ENCODE data around the gene STK32B.
"Not testable (repeated sequence)": the region's sequence is repeated elsewhere in the genome, so short reads cannot be mapped to it uniquely, and the experiment has no call there.

Gene STK32B

DNA sequence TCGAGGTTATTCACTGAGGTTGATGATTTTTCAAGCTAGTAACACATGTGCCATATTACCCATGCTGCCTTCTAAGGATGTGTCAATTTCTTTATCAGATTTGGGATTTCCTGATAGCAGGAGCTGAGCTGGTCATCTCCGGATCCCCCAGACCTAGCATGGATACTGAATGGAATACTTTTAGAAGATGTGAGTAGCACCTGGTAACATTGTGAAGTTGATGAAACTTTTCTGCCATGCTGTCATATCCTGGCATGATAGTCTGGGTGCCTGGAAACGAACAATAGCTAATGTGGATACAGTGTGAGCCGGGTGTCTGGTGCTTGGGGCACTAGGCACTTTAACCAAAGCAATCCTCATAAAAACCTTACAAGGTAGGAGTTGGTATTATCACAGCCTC lies 21.1 kb upstream of the STK32B start:
- no peak for DNase-seq (ENCODE audit: low read depth in 2 of 3, low spot score in 1 of 3)

DNA sequence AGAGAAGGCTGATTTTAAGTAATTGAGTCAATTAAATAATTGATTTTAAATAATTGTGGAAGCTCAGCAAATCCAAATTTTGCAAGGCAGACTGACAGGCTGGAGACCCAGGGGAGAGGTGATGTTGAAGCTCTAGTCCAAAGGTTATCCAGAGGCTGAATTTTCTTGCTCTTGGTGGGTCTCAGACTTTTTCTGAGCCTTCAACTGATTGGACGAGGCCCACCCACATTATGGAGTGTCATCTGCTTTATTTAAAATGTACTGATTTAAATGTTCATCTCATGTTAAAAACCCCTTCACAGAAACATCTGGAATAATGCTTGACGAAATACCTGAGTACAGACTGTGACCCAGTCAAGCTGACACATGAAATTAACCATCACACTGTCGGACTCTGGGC lies 20.4 kb upstream of the STK32B start:
- no peak for DNase-seq (ENCODE audit: low read depth in 2 of 3, low spot score in 1 of 3)

DNA sequence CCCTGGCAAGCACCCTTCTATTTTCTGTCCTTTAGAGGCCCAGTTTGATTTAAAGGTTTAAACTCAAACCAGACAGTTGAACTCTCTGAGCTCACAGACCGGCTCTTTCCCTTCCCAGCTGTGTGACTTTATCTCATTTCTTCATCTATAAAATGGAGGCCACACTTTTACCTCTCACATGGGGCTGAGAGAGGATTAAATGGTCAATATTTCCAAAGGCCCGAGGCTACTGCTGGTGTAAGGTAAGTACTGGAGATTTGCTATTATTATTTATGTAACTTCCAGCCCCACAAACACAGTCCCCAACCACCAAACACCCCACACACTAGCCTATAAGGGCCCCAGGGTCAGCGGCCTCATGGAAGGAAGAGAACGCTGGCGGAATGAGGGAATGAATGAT lies 18.5 kb upstream of the STK32B start:
- no peak for DNase-seq (ENCODE audit: low read depth in 2 of 3, low spot score in 1 of 3)

DNA sequence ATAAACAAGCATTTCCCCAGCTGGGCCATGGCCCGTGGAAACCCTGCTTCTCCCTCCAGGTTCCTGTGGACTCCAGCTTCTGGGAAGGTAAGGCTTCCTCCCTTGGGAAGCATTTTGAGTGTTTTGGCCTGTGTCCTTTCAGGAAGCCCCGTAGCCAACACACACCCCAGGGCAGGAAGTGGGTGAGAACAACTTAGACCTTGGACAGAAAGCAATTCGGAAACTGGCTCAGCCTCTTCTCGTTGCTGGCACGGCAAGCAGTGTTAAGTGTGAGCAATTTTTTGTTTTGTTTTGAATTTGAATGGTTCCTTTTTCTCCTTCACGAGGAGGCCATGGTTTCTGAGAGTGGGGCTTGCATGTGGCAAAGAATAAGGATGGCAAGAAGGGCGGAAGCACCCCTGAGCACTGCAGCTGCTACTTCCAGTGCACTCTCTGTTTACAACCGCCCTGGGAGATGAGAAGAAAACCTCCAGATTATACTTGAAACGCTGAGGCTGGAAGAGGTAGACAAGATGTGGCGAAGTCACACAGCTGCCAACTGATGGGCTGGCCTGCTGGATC lies 17.9 kb upstream of the STK32B start:
- no peak for DNase-seq (ENCODE audit: low read depth in 2 of 3, low spot score in 1 of 3)

DNA sequence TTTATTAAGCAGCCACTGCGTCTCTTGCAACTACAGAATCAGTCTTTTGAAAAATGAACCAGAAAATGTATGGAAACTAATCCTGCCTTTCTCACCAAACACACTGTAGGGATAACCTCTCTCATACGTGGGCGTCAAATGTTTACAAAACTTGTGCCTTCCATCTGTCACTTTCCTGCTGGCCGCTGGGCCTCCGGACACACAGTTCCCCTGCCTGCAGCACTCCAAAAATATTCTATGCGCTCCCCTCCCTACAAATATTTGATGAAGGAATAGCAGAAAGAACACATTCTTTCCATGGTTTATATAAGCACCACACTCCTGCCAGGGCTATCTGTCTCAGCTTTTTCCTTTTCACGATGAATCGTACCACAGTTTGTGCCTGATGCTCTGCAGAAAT lies 17.1 kb upstream of the STK32B start:
- DNase-seq (ENCODE audit: low read depth in 2 of 3, low spot score in 1 of 3) = no peak

DNA sequence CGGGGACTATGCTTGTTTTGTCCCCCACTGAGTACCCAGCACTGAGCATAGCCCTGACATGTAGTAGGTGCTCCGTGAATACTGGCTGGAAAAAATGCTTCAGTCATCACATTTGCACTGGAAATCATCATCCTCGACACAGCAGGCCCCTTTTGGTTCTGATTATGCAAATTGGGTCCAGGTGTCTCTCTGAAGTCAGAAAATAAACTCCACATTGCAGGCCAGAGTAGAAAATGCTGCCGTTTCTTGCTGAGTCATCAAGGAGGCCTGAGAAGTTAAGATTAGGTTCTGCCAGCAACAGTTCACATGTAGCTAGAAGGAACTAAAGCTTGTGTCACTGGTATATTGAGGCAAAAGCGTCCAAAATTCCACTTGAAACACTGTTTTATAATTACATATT lies 15.0 kb upstream of the STK32B start:
- DNase-seq (ENCODE audit: low read depth in 2 of 3, low spot score in 1 of 3) = no peak

DNA sequence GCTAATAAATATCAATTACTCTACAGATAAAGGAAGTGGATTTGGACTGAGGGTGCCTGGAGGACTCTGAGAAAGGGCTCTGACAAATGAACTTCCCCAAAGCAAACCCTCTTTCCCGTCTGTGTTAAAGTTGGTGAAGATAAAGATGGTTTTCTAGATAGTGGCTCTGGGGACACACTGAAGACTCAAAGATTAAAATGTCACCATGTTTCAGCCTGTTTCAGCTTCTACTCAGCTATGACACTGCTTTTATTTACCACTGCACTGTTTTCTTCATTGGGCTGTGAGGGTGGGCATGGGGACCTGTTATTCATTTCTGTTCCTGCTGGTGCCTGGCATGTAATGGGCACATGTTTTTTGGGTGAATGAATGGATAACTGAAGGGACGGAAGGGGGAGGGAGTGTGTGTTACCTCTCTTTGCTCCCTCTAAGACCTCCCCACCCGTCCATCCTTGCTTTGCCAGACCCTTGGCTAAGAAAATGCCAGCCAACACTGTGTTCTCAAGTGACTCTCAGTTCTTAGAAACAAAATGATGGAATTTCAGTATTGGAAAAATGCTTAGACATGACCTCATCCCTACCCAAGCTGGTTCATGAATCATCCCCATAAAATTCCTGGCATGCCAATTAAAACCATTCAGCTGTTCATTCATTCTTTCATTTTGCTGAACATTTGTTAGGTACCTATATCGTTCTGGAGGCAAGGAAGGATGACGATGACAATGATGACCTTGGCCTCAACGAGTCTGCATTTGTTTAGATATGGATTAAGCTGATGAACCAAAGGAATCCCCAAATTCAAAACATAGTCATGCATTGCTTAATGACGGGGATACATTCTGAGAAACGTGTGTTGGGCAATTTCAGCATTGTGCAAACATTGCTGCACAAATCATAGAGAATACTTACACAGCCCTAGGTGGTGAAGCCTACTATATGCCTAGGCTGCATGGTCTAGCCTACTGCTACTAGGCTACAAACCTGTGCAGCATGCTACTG lies 13.4 kb upstream of the STK32B start:
- DNase-seq (ENCODE audit: low read depth in 2 of 3, low spot score in 1 of 3) = no peak

DNA sequence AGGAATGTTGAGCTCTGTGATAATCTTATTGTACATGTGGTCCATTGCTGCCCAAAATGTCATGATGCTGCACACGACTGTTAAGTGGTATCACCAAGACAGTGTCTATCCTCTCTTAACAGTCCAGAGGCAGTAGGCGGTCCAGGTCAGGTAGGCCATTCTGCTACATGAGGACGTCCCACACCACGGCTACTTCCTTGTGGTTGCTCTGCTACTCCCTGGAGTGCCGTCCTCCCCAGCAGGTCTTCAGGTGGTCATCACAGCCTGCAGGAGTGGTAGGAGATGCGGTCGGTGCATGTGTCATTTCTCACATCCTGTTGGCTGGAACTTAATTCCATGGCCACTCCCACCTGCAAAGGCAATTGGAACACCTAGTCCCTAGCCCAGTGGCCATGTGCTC lies 11.5 kb upstream of the STK32B start:
- no peak for DNase-seq (ENCODE audit: low read depth in 2 of 3, low spot score in 1 of 3)

DNA sequence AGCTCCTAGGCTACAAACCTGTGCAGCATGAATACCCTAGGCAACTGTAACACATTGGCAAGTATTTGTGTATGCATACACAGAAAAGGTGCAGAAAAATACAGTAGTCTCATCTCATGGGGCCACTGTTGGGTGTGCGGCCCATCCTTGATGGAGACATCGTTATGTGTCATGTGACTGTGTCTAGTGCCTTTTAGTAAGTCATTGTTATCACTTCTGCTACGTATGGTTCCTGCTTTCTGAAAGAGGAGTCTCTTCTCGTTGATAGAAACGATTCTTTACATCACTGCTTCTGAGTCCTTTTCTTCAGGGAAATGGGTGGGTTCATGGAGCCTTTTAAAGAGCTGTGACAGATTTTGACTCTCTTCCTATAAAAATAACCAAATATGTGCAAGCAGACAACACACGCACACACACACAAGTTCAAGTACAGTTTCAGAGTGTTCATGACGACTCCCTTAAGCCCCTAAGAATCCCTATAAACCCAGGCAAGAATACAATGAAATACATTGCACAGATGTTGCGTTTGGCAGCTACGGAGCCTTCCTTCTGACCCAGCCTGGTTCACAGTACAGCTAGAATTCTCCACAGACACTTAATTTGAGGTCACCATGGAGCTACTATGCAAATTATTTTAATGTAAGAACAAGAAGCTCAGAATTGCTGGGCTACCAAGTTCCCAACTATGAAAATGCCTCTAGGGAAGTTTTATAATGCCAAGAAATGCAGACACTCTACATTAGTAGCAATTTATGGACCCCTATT lies 10.2 kb upstream of the STK32B start:
- no peak for DNase-seq (ENCODE audit: low read depth in 2 of 3, low spot score in 1 of 3)

DNA sequence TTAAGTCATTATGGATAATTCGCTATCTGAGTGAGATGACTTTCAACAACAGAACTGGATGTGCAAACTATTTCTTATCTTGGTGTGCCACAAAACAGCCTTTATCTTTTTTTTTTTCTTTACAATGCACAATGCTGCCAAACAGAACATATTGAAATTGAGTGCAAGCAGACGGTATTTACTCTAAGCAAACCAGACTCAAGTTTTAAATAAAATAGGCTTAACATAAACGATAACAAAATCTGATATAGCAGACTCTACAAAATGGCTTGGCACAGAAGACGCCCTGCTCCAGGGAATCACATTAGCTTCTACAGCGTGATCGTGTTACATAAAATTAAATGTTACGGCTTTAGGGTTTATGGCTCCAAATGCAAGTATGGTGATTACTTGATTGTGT lies 9.6 kb upstream of the STK32B start:
- DNase-seq (ENCODE audit: low read depth in 2 of 3, low spot score in 1 of 3) = no peak

DNA sequence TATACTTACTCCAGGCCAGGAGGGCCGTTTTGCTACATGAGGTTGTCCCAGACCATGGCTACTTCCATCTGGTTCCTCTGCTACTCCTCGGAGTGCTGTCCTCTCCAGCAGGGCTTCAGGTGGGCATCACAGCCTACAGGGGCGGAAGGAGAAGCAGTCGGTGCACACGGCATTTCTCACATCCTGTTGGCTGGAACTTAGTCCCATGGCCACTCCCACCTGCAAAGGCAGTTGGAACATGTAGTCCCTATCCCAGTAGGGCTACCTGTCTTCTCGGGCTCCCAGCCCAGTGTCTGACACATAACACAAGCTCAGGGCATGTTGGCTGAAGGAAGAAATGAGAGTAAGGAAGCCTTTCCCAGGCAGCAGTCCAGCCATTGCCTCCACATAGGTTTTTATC lies 7.7 kb upstream of the STK32B start:
- DNase-seq (ENCODE audit: low read depth in 2 of 3, low spot score in 1 of 3) = no peak

DNA sequence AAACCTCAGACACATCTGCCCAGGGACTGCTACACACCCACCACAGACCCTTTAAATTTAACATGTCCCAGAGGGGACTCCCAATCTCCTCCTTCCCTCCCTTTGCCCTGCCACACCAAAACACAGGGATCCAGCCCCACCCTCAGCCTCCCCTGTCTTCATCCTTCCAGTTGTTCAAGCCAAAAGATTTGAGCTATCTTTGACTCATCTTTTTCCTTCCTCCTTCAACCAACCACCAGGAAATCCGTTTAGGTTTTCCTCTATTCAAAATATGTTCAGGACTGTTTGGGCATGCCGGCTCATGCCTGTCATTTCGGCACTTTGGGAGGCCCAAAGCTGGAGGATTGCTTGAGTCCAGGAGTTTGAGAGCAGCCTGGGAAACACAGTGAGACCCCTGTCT lies 6.9 kb upstream of the STK32B start:
- no peak for DNase-seq (ENCODE audit: low read depth in 2 of 3, low spot score in 1 of 3)

DNA sequence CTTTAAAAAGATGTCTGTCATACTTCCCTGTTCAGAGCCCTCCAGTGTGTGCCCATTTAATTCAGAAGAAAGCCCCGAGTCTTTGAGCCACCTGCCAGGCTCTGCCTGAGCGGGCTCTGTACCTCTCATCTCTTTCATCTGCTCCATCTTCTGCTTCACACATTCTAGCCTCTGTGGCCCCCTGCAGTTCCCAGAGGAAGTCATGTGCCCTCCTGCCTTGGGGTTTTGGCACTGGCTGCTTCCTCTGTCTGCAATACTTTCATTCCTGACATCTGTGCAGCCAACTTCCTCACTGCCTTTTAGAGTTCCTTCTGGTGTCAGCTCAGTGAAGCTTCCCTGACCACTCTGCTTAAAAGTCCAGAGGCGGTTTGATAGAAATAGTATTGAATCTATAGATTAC lies 6.2 kb upstream of the STK32B start:
- DNase-seq (ENCODE audit: low read depth in 2 of 3, low spot score in 1 of 3) = no peak

DNA sequence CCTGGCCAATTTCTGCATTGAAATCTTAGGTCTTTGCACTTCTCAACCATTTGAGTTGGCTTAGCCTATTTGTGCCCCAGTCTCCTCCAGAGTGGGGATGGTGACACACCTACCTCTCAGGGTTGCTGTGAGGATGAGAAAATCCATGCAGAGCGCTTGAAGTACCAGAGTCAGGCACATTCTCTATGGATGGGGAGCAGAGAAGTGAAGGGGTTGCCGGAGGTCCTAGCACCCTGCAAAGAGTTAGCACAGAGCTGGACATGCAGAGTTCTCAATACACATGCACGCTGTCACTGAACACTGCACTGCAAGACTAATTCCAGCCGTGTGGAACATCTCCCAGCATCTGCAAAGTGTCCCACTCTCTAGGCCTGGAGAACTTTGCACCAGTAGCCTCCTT lies 2.6 kb upstream of the STK32B start:
- no peak for DNase-seq (ENCODE audit: low read depth in 2 of 3, low spot score in 1 of 3)

DNA sequence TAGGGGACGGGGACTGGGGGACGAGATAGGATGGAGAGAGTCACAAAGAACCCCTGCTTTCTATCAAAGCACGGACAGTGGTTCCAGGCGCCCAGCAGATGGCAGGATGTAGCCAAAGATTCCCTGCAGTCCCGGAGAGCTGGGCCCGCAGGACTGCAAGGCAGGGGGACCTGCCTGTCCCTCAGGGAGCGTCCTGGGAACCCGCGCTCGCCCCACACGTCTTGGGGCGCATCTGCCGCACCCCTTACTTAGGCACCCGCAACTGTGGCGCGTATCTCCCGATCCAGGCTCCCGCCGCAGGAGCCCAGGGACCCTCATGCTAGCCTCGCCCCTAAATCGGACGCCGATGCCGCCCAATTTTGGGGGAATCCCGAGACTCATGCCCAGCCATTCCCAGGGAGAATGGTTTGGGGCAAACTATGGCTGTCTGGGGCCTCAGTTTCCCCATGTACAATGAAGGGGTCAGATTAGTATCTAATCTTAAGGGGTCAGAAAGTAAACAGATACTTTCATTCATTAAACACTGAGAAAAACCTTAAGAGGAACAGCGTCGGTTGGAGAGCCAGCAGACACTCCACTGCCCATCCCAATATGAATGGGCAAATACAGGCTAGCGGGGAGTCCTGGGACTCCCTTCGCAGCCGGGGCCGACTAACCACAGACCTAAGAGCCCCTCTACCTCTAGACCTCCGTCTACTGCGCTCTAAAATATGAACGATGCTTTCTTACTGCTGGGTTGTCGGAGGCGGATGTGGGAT lies 581 bp upstream of the STK32B start:
- peak in 2 of 3 donors; percentile 8 to 14 for DNase-seq (ENCODE audit: low read depth in 2 of 3, low spot score in 1 of 3)

DNA sequence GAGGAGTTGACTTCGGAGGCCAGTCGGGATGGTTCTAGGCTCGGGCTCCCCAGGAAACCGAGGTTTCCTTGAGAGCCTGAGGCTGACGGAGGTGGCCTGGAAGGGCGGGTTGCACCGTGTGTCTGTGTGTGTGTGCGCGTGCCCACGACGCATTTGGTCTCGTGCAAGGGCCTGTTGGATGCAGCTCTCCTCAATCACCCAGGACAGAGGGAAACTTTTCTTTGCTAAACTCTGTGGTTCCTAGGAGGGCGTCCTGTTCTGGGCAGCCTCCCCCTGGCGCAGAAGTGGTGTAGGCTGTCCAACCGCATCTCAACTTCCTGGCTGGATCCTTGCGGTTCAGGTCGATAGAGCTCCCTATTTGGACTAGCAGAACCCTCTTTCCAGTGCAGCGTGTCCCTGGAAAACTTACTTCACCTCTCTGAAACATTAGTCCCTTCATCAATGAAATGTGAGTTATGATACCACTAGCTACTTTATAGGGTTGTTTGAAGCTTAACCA lies 973 bp downstream of the STK32B start:
- DNase-seq (ENCODE audit: low read depth in 2 of 3, low spot score in 1 of 3) = no peak

DNA sequence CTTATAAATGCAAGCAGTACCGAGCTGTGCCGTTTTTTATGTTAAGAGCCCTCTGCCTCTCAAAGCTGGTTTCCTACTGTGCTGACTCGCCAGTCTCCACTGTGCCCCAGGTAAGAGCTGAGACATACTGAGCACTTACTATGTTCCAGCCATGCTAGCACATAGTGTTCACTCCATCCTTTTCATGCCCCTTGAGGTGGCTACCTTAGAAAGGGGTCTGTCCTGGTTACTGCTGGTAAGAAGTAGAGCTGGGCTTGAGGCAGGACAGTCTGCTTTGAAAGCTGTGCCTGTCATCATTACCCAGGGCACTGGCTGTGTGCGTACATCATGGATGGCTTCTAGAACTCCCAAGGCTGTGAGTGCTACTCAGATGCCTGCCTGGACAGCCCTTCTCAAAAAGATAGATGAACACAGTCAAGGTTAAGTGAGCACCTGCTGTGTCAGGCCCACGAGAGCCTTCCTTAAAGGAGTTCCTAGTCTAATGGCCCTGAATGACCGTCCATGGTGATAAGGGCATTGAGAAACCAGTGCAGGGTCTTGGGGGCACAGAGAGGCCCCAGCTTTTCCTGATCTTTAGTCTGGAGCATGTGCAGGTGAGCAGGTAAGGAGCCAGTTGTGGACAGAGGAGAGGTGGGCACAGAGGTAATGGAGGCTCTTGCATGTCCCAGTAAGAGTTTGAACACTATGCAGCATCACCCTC lies 1.6 kb downstream of the STK32B start:
- no peak for DNase-seq (ENCODE audit: low read depth in 2 of 3, low spot score in 1 of 3)

DNA sequence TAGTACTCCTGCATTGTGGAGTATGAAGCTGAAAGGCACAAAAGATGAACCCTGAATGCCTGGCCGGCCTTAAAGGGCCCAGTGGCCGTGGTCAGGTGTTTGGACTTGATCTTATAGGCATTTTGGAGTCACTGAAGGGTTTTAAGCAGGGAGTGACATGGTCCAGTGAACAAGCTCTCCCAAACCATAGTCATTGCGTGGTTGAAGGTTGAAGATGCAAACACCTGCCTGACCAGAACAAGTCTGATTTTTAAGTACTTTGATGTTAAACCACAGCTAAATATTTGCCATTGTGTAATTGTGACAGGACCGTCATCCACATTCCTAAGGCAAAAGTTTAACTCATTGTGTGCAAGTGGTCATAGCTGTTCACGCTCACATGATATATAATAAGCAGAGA lies 3.3 kb downstream of the STK32B start:
- no peak for DNase-seq (ENCODE audit: low read depth in 2 of 3, low spot score in 1 of 3)

DNA sequence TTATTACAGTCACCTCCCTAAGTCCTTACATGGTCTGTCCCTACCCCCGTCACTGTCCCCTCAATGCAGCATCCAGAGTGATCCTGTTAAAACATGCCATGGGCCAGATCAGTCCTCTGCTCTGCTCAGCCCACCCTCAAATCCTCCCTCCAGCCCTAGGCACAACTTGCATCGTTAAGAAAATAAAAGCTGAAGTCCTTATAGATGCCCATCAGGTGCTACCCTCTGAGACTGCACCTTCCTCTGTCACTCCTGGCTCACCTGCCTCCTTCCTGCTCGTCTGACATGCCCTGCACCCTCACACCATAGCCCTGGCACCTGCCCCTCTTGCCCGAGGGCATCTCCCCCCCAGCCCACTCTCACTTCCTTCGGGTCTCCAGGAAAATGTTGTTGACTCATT lies 4.1 kb downstream of the STK32B start:
- no peak for DNase-seq (ENCODE audit: low read depth in 2 of 3, low spot score in 1 of 3)

DNA sequence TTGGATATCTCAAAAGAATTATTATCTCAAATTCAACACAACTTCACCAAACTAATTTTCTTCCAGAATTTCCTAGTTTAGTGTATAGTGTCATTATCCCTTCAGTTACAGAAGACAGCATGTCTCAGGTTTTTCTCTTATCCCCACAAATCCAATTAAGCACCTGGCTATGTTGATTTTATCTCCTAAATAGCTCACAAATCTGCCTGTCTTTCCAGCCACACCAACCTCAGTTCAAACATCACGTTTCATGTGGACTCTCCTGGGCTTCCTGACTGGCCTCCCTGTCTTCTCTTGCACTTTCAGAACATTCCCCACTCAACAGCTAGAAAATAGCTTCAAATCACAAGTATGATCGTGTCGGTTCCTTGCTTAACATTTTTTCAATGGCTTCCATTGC lies 14.8 kb downstream of the STK32B start:
- DNase-seq (ENCODE audit: low read depth in 2 of 3, low spot score in 1 of 3) = no peak

DNA sequence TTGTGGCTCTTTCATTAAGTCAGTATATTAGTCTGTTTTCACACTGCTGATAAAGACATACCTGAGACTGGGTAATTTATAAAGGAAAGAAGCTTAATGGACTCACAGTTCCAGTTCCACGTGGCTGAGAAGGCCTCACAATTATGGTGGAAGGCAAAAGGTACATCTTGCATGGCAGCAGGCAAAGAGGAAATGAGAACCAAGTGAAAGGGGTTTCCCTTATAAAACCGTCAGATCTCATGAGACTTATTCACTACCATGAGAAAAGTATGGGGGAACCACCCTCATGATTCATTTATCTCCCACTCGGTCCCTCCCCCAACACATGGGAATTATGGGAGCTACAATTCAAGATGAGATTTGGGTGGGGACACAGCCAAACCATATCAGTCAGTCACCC lies 15.7 kb downstream of the STK32B start:
- DNase-seq (ENCODE audit: low read depth in 2 of 3, low spot score in 1 of 3) = not testable (repeated sequence)
